HepG2 (cell line): ENCODE data around the gene USE1. TPM values are rescaled to one million over a fixed set of nuclear protein-coding genes. Genes with fewer than 3 reads are reported as not detected.

ENCODE experiments used
- FOXK2 ChIP-seq: fragments of 450-650 bp; IDR thresholded peaks from 2 replicates; pipeline ENCODE4 v1.6.1; 2016
- FOXO1 ChIP-seq: sonication (generic); formaldehyde crosslinking; IDR thresholded peaks from 2 replicates; pipeline ENCODE4 v1.4.0; 2020; ENCODE audit warnings: missing genetic modification reagents
- HOXA5 ChIP-seq: sonication (generic); formaldehyde crosslinking; IDR thresholded peaks from 2 replicates; pipeline ENCODE4 v1.4.0; 2020; ENCODE audit warnings: missing genetic modification reagents
- LRRFIP1 ChIP-seq: sonication (generic); formaldehyde crosslinking; conservative IDR thresholded peaks from 2 replicates; pipeline ENCODE4 v1.4.0; 2020; ENCODE audit warnings: missing genetic modification reagents
- MIER3 ChIP-seq: IDR thresholded peaks from 2 replicates; pipeline ENCODE4 v1.6.1; 2016; ENCODE audit warnings: missing compliant biosample characterization, borderline replicate concordance
- NR2C2 ChIP-seq: sonication (generic); formaldehyde crosslinking; IDR thresholded peaks from 2 replicates; pipeline ENCODE4 v1.4.0; 2020; ENCODE audit warnings: missing genetic modification reagents, mild to moderate bottlenecking, moderate library complexity, borderline replicate concordance
- SIN3A ChIP-seq: IDR thresholded peaks from 2 replicates; pipeline ENCODE4 v1.6.1; 2011; ENCODE audit warnings: low read depth, mild to moderate bottlenecking, control low read depth, low read length, borderline replicate concordance
- SOX13 ChIP-seq, 3 experiments: fragments of 450-650 bp in 1 of 3; sonication (generic) in 1 of 3; formaldehyde crosslinking in 1 of 3; IDR thresholded peaks in 2 of 3; conservative IDR thresholded peaks in 1 of 3; 2 replicates each; pipeline versions ENCODE4 v1.5.0 to v1.6.1; 2016 to 2020; ENCODE audit warnings: antibody characterized with exemption in 1 of 3, mild to moderate bottlenecking in 1 of 3, missing compliant biosample characterization in 1 of 3, missing genetic modification reagents in 1 of 3, moderate library complexity in 1 of 3
- TBP ChIP-seq: sonication (generic); formaldehyde crosslinking; IDR thresholded peaks from 2 replicates; pipeline ENCODE4 v1.5.0; 2020; ENCODE audit warnings: missing genetic modification reagents
- ZFP91 ChIP-seq: sonication (generic); formaldehyde crosslinking; IDR thresholded peaks from 2 replicates; pipeline ENCODE4 v1.9.0; 2022; ENCODE audit warnings: missing genetic modification reagents, mild to moderate bottlenecking, borderline replicate concordance
- ZNF264 ChIP-seq: sonication (generic); formaldehyde crosslinking; IDR thresholded peaks from 2 replicates; pipeline ENCODE4 v1.4.0; 2020; ENCODE audit warnings: missing genetic modification reagents
- ZNF460 ChIP-seq: sonication (generic); formaldehyde crosslinking; IDR thresholded peaks from 2 replicates; pipeline ENCODE4 v1.5.1; 2020; ENCODE audit warnings: missing genetic modification reagents, mild to moderate bottlenecking, borderline replicate concordance
- polyA plus RNA-seq, 8 experiments: library from polyadenylated mRNA; depleted of rRNA in 3 of 8; stranded (reverse) in 7 of 8; unstranded in 1 of 8; fragments of >200 nt; fragmentation: Illumina TruSeq in 4 of 8; extraction: Trizol in 4 of 8; gene quantifications; 2 replicates each; pipeline versions ENCODE4 v1.2.1 to v1.2.3, GENCODE V29; 2011 to 2016; ENCODE audit warnings: low read depth in 4 of 8, missing spikeins in 1 of 8, mixed read lengths in 1 of 8; ENCODE audit not compliant: insufficient read depth in 1 of 8
- total RNA-seq, 5 experiments: library from RNA; depleted of rRNA; stranded (reverse); fragments of >200 nt; fragmentation: Illumina TruSeq; extraction: Trizol; gene quantifications; 2 replicates each; pipeline ENCODE4 v1.2.3, GENCODE V29; 2016; ENCODE audit warnings: low read depth in 1 of 5
- TF ChIP-seq, protein P1 (sequence below): sonication (generic); formaldehyde crosslinking; IDR thresholded peaks from 2 replicates; pipeline ENCODE4 v1.4.0; 2020; ENCODE audit warnings: missing genetic modification reagents, borderline replicate concordance
- TF ChIP-seq, protein P2 (sequence below): IDR thresholded peaks from 2 replicates; pipeline ENCODE4 v1.6.1; 2016
- TF ChIP-seq, protein P3 (sequence below): sonication (generic); formaldehyde crosslinking; IDR thresholded peaks from 2 replicates; pipeline ENCODE4 v1.5.0; 2020; ENCODE audit warnings: mild to moderate bottlenecking, low read depth, missing genetic modification reagents, borderline replicate concordance
- TF ChIP-seq, protein P4 (sequence below): sonication (generic); formaldehyde crosslinking; IDR thresholded peaks from 2 replicates; pipeline ENCODE4 v1.9.0; 2021; ENCODE audit warnings: missing genetic modification reagents, mild to moderate bottlenecking, borderline replicate concordance

USE1 gene
- total and polyA plus RNA-seq, 2 of the 13 experiments (the other 11 are each of a cell fraction or from before 2014, with no cell fraction given): 9.9 to 17.6 TPM

DNA sequence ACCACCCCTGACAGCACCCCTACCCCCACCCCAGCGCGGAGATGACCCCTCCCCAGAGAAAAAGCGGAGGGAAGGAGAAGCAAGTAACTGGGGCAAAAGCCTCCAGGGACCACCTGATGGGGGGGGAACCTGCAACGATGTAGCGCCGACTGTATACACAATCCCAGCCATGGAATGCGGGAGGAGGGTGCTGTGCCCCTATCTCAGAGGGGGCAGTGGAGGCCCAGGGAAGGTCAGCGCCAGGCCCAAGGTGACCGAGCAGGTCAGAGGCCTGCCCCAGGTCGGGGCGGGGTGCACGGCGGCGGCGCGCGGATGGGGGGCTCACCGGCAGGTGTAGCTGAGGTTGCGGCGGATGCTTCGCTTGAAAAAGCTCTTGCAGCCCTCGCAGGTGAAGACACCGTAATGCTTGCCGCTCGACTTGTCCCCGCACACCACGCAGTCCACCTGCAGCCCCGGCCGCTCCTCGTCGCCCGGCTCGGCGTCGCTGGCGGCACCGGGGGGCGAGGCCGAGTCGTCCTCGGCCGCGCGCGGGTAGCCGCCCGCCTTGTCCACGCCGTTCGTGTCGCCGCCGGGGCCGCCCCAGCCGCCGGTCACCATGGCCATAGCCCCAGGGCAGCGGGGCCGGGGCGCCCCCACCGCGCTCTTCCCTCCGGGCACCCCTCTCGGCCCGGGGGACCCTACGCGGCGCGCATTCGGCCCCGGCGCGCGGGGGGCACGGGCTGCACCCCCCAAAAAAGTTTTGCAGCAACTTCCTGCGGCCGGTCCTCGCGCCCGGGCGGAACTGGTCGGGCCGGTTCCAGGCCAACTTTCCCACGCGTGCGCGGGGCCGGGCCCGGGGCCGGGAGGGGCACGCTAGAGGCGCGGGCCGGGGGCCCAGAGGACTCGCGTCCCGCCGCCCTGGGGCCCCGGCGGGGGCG lies 29.7 kb downstream of the USE1 start (continued):
- TF ChIP-seq, protein P1, sequence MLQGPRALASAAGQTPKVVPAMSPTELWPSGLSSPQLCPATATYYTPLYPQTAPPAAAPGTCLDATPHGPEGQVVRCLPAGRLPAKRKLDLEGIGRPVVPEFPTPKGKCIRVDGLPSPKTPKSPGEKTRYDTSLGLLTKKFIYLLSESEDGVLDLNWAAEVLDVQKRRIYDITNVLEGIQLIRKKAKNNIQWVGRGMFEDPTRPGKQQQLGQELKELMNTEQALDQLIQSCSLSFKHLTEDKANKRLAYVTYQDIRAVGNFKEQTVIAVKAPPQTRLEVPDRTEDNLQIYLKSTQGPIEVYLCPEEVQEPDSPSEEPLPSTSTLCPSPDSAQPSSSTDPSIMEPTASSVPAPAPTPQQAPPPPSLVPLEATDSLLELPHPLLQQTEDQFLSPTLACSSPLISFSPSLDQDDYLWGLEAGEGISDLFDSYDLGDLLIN (CRISPR knock-in tag): no peak
- TF ChIP-seq, protein P2, sequence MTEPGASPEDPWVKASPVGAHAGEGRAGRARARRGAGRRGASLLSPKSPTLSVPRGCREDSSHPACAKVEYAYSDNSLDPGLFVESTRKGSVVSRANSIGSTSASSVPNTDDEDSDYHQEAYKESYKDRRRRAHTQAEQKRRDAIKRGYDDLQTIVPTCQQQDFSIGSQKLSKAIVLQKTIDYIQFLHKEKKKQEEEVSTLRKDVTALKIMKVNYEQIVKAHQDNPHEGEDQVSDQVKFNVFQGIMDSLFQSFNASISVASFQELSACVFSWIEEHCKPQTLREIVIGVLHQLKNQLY (CRISPR knock-in tag): no peak
- TF ChIP-seq ZNF264 (CRISPR knock-in tag): no peak
- no peak for TF ChIP-seq HOXA5 (CRISPR knock-in tag)
- no peak for TF ChIP-seq SIN3A
- TF ChIP-seq FOXO1 (CRISPR knock-in tag): no peak
- TF ChIP-seq LRRFIP1 (CRISPR knock-in tag): no peak
- TF ChIP-seq TBP (CRISPR knock-in tag): no peak
- no peak; the same call in 1 of the 2 replicates for TF ChIP-seq ZNF460 (CRISPR knock-in tag)
- TF ChIP-seq MIER3: no peak
- no peak for TF ChIP-seq FOXK2
- TF ChIP-seq, protein P3, sequence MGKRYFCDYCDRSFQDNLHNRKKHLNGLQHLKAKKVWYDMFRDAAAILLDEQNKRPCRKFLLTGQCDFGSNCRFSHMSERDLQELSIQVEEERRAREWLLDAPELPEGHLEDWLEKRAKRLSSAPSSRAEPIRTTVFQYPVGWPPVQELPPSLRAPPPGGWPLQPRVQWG (CRISPR knock-in tag): no peak
- TF ChIP-seq ZFP91: no peak; the same call in 1 of the 2 replicates
- TF ChIP-seq, protein P4, sequence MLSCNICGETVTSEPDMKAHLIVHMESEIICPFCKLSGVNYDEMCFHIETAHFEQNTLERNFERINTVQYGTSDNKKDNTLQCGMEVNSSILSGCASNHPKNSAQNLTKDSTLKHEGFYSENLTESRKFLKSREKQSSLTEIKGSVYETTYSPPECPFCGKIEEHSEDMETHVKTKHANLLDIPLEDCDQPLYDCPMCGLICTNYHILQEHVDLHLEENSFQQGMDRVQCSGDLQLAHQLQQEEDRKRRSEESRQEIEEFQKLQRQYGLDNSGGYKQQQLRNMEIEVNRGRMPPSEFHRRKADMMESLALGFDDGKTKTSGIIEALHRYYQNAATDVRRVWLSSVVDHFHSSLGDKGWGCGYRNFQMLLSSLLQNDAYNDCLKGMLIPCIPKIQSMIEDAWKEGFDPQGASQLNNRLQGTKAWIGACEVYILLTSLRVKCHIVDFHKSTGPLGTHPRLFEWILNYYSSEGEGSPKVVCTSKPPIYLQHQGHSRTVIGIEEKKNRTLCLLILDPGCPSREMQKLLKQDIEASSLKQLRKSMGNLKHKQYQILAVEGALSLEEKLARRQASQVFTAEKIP: no peak
- no peak for TF ChIP-seq NR2C2 (CRISPR knock-in tag)
- no peak for TF ChIP-seq SOX13 (IDR thresholded peaks at IDR 0.05)
- TF ChIP-seq SOX13 (CRISPR knock-in tag; conservative IDR thresholded peaks at IDR 0.05 in 1 of 2, IDR thresholded peaks at IDR 0.05 in 1 of 2): no peak
